Heart right ventricle (tissue), 16 donors: ENCODE results near the gene FAM98C. TPM values are rescaled to one million over a fixed set of nuclear protein-coding genes. Genes with fewer than 3 reads are reported as not detected.

Source experiments
- ATAC-seq, 8 donors: fragments of 200-7000 bp; cut with Tn5 transposase; one replicate each; pipeline ENCODE4 v1.9.1; 2020; ENCODE audit warnings: mild to moderate bottlenecking in 8 of 8, moderate library complexity in 8 of 8, moderate number of reproducible peaks in 1 of 8
- DNase-seq, 2 donors: peaks; one replicate each; pipeline ENCODE4 v3.0.0-alpha.2; 2020
- H3K27ac ChIP-seq, 10 donors: fragments of 200-600 bp; sonication (generic) in 2 of 10; one replicate each; pipeline versions ENCODE4 v1.5.0 to v1.8.0; 2020 to 2022; ENCODE audit warnings: mild to moderate bottlenecking in 3 of 10
- H3K27me3 ChIP-seq, 7 donors: fragments of 200-600 bp; one replicate each; pipeline ENCODE4 v1.8.0; 2021 to 2022; ENCODE audit warnings: mild to moderate bottlenecking in 2 of 7
- H3K36me3 ChIP-seq, 9 donors: fragments of 200-600 bp; sonication (generic) in 1 of 9; one replicate each; pipeline versions ENCODE4 v1.5.0 to v1.8.0; 2020 to 2022; ENCODE audit warnings: mild to moderate bottlenecking in 2 of 9
- H3K4me1 ChIP-seq, 9 donors: fragments of 200-600 bp; sonication (generic) in 1 of 9; one replicate each; pipeline versions ENCODE4 v1.5.0 to v1.8.0; 2020 to 2022; ENCODE audit warnings: mild to moderate bottlenecking in 4 of 9
- H3K4me3 ChIP-seq, 10 donors: fragments of 200-600 bp; sonication (generic) in 2 of 10; one replicate each; pipeline versions ENCODE4 v1.5.0 to v1.8.0; 2020 to 2022; ENCODE audit warnings: mild to moderate bottlenecking in 7 of 10, moderate library complexity in 2 of 10
- H3K9me3 ChIP-seq, 11 donors: fragments of 200-600 bp in 10 of 11; sonication (generic) in 2 of 11; one replicate each; pipeline versions ENCODE4 v1.5.0 to v1.8.0; 2013 to 2022; ENCODE audit warnings: mild to moderate bottlenecking in 2 of 11, control low read depth in 1 of 11, moderate library complexity in 1 of 11
- WGBS, 2 donors: extraction: QIAGEN DNeasy Blood & Tissue Kit; methylation state at CpG; one replicate each; pipeline ENCODE4 v1.1.7; 2013; ENCODE audit warnings: inconsistent platforms in 1 of 2; 5-methylcytosine and 5-hydroxymethylcytosine counted together
- intact Hi-C, 10 donors: fragments of 100-400 bp; cut with DNase I; formaldehyde crosslinking; loops; one replicate each; pipeline versions ENCODE4 v1.11.1 to v1.14.2; 2022
- polyA plus RNA-seq, 2 donors: library from polyadenylated mRNA; stranded (reverse); fragments of 200-250 nt; gene quantifications; one replicate each; pipeline ENCODE4 v1.2.3, GENCODE V29; 2013
- total RNA-seq, 10 donors: library from RNA; stranded (reverse); fragmentation: NEBNext Ultra II Directional in 3 of 10; extraction: Animal tissue kit (Norgen Biotek cat#: 25700) in 3 of 10; gene quantifications; one replicate each; pipeline versions ENCODE4 v1.2.1 to v1.2.4, GENCODE V29; 2021 to 2023
- TF ChIP-seq, protein P1 (sequence below), 9 donors: fragments of 200-600 bp; sonication (generic) in 2 of 9; IDR thresholded peaks; one replicate each; pipeline versions ENCODE4 v1.5.0 to v1.8.0; 2021 to 2022; ENCODE audit warnings: antibody characterized with exemption in 9 of 9, mild to moderate bottlenecking in 5 of 9, moderate library complexity in 1 of 9
- donor health status: Arrhythmogenic right ventricular cardiomyopathy.
- donor health status: ischemic (EF 13 %, LVEDD 7.1; RV severe dilation, severe dysfunction).
- donor health status: healthy with polysubstance abuse.
- donor health status: DM: no; HTN: yes; CAD: no.
- donor health status: DM: no; HTN: no; CAD: no.
- donor health status: ischemic (EF 25% LVEDD 6.9; RV normal size, moderate dysfunction).
- donor health status: ischemic (EF 25% LVEDD 5.7; RV mildly dilated, moderate dysfunction).
- donor health status: healthy.
- donor health status: DM: yes; HTN: yes; CAD: no.
- donor health status: Ischemic cardiomyopathy.
- donor health status: ischemic (EF 35%, LVEDD 5.7; RV mildly dilated, moderate dysfunction).
- donor health status: nonischemic (EF 11% LVEDD 7.7; RV severe dilation, severe dysfunction).
- donor health status: DM: yes; HTN: yes; CAD: no.
- donor health status: PGD.
- donor health status: ischemic (EF 29% LVEDD 5.4; RV normal size, mild dysfunction).
- donor health status: nonischemic (EF 23%, LVEDD 6.1; RV moderate dilation, normal function).

FAM98C gene
- total and polyA plus RNA-seq, 12 donors: 9.8 to 16.1 (median 12.3) TPM

DNA sequence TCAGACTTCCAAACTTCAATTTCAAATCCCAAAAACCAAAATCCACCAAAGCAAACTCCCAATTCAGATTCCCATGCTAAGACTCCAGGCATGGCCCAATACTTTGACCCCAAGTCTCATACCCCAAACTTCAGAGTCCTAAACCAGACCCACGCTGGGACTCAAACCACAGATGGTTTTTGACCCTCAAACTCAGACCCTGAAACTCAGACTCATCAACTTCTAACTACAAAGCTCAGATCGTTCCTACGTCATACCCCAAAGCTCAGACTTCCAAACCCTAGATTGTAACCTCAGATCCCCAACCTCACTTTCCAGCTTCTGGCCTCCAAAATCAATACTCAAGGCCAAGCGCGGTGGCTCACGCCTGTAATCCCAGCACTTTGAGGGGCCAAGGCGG, 42.5 kb downstream of the FAM98C start:
- intact Hi-C loops: no loop called here
- 90 to 95% methylated on average over 7 of the region's 7 CpGs for WGBS, 2 donors
- Histone ChIP-seq H3K4me1 (no peaks in the 10 kb centered on the region), H3K4me3 (no peak overlapping the region), H3K36me3 (no peaks in the 10 kb centered on the region), H3K27me3 (peaks cover 0 to 14% (median 5%) of the 10 kb centered on the region in 7 donors), H3K27ac (no peak overlapping the region), H3K9me3 (no peaks in the 10 kb centered on the region)
- DNase-seq (no peak), ATAC-seq (no peak)
- TF ChIP-seq, protein P1, sequence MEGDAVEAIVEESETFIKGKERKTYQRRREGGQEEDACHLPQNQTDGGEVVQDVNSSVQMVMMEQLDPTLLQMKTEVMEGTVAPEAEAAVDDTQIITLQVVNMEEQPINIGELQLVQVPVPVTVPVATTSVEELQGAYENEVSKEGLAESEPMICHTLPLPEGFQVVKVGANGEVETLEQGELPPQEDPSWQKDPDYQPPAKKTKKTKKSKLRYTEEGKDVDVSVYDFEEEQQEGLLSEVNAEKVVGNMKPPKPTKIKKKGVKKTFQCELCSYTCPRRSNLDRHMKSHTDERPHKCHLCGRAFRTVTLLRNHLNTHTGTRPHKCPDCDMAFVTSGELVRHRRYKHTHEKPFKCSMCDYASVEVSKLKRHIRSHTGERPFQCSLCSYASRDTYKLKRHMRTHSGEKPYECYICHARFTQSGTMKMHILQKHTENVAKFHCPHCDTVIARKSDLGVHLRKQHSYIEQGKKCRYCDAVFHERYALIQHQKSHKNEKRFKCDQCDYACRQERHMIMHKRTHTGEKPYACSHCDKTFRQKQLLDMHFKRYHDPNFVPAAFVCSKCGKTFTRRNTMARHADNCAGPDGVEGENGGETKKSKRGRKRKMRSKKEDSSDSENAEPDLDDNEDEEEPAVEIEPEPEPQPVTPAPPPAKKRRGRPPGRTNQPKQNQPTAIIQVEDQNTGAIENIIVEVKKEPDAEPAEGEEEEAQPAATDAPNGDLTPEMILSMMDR (IDR thresholded peaks at IDR 0.05): no peak

DNA sequence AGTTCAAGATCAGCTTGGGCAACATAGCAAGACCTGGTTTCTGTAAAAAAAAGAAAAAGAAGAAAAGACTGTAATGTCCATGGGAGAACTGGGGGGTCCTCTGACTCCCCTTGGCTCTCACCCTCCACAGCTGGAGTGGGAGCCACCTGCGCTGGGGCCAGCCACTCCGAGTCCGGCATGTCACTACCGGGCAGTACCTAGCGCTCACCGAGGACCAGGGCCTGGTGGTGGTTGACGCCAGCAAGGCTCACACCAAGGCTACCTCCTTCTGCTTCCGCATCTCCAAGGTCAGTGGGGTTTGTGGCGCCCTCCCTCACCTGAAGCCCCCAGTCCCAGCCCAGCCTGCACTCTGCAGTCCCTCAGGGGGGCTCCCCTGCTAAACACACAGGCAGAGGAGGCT, 45.3 kb downstream of the FAM98C start:
- TF ChIP-seq, protein P1 (IDR thresholded peaks at IDR 0.05): no peak
- Histone ChIP-seq H3K4me1 (no peaks in the 10 kb centered on the region), H3K27me3 (peaks cover 0 to 2% (median 0%) of the 10 kb centered on the region in 7 donors), H3K9me3 (no peaks in the 10 kb centered on the region), H3K36me3 (no peaks in the 10 kb centered on the region), H3K27ac (no peak overlapping the region), H3K4me3 (no peak overlapping the region)
- WGBS, 2 donors: 93 to 94% methylated on average over 9 of the region's 9 CpGs
- intact Hi-C loops: no loop called here
- no peak for ATAC-seq
- no peak for DNase-seq

DNA sequence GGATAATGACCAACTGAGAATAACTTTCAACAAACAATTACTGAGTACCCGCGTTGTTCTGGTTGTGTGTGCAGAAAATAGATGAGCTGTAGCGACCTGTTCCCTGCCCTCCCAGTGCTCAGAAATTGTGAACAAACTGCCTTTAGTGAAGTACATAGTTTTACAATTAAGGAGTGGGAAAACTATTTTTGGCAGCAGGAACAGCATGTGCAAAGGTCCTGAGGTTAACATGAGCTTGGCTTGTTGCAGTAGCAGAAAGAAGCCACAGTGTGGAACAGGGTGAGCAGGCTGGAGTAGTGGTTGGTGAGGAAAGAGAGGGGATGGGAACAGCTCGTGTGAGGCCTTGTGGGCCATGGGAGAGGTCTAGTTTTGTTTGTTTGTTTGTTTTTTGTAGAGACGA, 46.6 kb downstream of the FAM98C start:
- no peak overlapping the region for H3K4me3 ChIP-seq
- WGBS, 2 donors: 78 to 88% methylated on average over 5 of the region's 5 CpGs
- no peaks in the 10 kb centered on the region for H3K27me3 ChIP-seq
- intact Hi-C loops: no loop called here
- no peaks in the 10 kb centered on the region for H3K36me3 ChIP-seq
- DNase-seq (no peak), ATAC-seq (no peak)
- H3K4me1 ChIP-seq: no peaks in the 10 kb centered on the region
- H3K9me3 ChIP-seq: no peaks in the 10 kb centered on the region
- TF ChIP-seq, protein P1 (IDR thresholded peaks at IDR 0.05): no peak
- H3K27ac ChIP-seq: no peak overlapping the region

DNA sequence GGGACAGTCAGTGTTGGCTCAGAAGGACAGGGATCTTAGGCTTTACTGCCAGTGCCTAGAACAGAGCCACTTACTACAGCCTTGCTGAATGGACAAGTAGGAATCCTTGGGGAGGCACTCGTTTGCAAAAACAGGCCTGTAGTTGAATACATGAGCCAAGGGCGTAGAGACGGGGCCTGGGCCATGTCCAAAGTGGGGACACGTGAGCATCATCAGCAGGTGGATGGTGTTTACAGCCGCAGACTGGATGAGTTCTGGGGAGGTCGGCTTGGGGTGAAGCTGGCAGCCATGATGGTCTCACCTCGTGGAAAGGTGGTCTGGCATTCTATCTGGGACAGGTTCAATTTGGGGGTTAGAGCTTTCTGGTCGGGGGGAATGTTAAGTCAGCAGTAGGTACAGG, 48.1 kb downstream of the FAM98C start:
- intact Hi-C loops: no loop called here

More for the DNA sequence above, 48.1 kb downstream of the FAM98C start:
- DNase-seq (no peak), ATAC-seq (no peak)
- no peak overlapping the region for H3K27ac ChIP-seq
- no peak overlapping the region for H3K4me3 ChIP-seq
- H3K9me3 ChIP-seq: no peaks in the 10 kb centered on the region
- H3K27me3 ChIP-seq: no peaks in the 10 kb centered on the region
- no peaks in the 10 kb centered on the region for H3K36me3 ChIP-seq
- H3K4me1 ChIP-seq: no peaks in the 10 kb centered on the region
- TF ChIP-seq, protein P1 (IDR thresholded peaks at IDR 0.05): no peak
- 78 to 80% methylated on average over 8 of the region's 8 CpGs for WGBS, 2 donors
